Measurements from ENCODE around the gene JAK1.

DNA sequence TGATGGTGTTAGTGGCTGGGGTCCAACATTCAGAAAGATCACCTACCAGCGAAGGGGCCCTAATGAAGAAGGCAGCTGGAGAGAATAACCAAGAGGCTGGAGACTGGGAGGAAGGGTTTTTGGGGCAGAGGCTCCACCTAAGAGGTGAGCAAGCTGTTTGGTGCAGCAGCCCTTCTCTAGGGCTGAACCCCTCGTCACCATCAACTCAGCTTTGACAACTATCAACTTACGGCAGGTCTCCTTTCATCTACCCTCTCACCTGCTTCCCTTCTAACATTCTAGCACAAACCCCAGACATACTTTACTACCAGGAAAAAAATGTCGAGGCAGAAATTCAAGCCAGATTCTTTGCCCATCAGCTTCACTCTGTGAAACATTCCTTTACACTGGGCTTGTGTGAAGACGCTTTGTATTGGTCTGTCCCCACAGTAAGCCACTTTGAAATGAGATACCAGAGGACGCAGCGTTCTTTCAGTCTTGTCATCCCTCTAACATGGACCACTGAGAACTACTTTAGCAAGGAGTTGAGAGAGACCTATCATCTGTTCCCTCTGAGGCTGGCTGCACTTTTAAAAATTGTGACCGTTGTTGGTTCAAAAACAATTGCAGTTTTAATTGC, 136.8 kb downstream of the JAK1 start:
- no peak for TF ChIP-seq CTCF (IDR thresholded peaks at IDR 0.05)
- TF ChIP-seq POLR2A (IDR thresholded peaks at IDR 0.05): no peak
